ENCODE data around the gene USP6NL.

DNA sequence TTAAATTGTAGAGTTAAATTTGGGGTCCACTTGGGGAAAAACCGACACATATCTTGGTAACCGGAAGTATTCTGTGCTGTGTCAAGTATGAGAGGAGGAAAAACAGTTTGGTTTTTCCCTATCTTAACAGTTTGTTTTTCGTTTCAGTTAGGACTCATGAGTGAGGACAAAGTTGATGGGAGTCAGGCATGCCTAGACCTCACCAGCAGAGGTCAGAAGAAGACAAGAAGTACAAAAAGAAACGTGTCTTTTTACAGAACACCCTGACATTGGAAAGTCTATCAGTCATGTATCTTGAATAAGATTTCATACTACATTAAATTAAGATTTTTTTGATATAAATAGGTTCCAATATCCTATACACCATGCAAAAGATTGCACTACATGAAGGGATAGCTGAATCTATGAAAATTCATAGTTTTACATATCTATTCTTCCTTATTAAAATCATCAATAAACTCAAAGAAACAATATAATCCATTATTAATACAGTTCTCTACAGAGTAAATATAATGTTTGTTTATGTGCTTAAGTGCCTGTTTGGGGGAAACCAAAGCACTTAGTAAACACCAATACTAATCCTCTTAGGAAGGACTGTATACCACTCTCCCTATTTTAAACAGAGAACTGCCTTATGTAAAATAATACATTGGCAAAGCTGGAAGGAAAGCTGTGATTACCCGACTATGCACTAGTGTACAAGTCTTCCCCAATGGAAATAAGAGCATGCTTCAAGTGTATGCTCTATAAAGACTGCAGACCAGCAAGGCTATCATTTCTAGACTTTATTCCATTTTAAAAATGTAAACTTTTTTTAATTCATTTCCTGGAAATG lies 95.6 kb downstream of the USP6NL start:
- TF ChIP-seq, protein P1, sequence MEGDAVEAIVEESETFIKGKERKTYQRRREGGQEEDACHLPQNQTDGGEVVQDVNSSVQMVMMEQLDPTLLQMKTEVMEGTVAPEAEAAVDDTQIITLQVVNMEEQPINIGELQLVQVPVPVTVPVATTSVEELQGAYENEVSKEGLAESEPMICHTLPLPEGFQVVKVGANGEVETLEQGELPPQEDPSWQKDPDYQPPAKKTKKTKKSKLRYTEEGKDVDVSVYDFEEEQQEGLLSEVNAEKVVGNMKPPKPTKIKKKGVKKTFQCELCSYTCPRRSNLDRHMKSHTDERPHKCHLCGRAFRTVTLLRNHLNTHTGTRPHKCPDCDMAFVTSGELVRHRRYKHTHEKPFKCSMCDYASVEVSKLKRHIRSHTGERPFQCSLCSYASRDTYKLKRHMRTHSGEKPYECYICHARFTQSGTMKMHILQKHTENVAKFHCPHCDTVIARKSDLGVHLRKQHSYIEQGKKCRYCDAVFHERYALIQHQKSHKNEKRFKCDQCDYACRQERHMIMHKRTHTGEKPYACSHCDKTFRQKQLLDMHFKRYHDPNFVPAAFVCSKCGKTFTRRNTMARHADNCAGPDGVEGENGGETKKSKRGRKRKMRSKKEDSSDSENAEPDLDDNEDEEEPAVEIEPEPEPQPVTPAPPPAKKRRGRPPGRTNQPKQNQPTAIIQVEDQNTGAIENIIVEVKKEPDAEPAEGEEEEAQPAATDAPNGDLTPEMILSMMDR (IDR thresholded peaks at IDR 0.05) = peak; percentile 66 to 79 (median 77)
- no peak for TF ChIP-seq POLR2A (IDR thresholded peaks at IDR 0.05)

All from testis (tissue), 2 donors.